ENCODE measurements around the gene MUC6. TPM values are rescaled to one million over a fixed set of nuclear protein-coding genes. Genes with fewer than 3 reads are reported as not detected.
"Not testable (repeated sequence)": the region's sequence is repeated elsewhere in the genome, so short reads cannot be mapped to it uniquely, and the experiment has no call there.

Gene MUC6
- total RNA-seq, 4 donors from 2014 or later, result 0.19 TPM; not detected in 3

DNA sequence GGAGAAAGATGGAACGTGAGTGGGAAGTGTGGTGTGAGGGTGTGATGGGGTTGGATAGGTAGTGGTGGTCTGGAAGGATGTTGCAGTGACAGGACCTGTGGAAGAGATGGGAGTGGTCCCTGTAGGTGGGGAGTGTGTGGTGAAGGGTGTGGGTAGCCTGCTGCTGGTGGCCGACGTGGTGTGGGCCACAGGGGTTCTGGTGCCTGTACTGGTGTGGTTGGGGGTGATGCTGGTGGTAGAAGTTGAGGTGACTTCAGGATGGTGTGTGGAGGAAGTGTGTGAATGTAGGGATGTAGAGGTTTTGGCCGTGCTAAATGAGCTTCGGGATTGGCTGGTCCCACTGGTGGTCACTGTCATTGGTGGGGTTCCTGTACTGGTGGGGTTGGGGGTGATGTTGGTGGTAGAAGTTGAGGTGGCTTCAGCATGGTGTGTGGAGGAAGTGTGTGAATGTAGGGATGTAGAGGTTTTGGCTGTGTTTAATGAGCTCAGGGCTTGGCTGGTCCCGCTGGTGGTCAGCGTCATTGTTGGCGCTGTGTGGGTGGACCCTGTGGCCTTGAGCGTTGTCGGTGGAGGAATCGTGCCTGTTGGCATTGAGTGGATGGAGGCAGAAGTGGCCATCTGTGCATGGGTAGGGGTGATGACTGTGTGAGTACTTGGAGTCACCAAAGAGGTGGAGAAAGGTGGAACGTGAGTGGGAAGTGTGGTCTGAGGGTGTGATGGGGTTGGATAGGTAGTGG, 19.1 kb downstream of the MUC6 start:
- TF ChIP-seq POLR2A (IDR thresholded peaks at IDR 0.05), result no peak
- TF ChIP-seq, protein P1, sequence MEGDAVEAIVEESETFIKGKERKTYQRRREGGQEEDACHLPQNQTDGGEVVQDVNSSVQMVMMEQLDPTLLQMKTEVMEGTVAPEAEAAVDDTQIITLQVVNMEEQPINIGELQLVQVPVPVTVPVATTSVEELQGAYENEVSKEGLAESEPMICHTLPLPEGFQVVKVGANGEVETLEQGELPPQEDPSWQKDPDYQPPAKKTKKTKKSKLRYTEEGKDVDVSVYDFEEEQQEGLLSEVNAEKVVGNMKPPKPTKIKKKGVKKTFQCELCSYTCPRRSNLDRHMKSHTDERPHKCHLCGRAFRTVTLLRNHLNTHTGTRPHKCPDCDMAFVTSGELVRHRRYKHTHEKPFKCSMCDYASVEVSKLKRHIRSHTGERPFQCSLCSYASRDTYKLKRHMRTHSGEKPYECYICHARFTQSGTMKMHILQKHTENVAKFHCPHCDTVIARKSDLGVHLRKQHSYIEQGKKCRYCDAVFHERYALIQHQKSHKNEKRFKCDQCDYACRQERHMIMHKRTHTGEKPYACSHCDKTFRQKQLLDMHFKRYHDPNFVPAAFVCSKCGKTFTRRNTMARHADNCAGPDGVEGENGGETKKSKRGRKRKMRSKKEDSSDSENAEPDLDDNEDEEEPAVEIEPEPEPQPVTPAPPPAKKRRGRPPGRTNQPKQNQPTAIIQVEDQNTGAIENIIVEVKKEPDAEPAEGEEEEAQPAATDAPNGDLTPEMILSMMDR (IDR thresholded peaks at IDR 0.05), result no peak
- Histone ChIP-seq H3K4me1 (no peaks in the 10 kb centered on the region), H3K9me3 (no peaks in the 10 kb centered on the region), H3K36me3 (peaks cover 0 to 16% (median 0%) of the 10 kb centered on the region in 3 donors), H3K4me3 (no peak overlapping the region), H3K27me3 (no peaks in the 10 kb centered on the region), H3K27ac (no peak overlapping the region)
- intact Hi-C loops (cut with DNase I), result no loop called here
- no peak for DNase-seq
- 77 to 78% methylated on average over 12 of the region's 12 CpGs for WGBS, 2 donors

DNA sequence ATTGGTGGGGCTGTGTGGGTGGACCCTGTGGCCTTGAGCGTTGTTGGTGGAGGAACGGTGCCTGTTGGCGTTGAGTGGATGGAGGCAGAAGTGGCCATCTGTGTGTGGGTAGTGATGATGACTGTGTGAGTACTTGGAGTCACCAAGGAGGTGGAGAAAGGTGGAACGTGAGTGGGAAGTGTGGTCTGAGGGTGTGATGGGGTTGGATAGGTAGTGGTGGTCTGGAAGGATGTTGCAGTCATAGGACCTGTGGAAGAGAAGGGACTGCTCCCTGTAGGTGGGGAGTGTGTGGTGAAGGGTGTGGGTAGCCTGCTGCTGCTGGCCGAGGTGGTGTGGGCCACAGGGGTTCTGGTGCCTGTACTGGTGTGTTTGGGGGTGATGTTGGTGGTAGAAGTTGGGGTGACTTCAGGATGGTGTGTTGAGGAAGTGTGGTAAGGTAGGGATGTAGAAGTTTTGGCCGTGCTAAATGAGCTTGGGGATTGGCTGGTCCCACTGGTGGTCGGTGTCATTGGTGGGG, 19.9 kb downstream of the MUC6 start:
- H3K9me3 ChIP-seq; DNase-seq; intact Hi-C loops (cut with DNase I); H3K27me3 ChIP-seq; H3K4me1 ChIP-seq; H3K27ac ChIP-seq; H3K4me3 ChIP-seq: not testable (repeated sequence)
- H3K36me3 ChIP-seq, result peaks cover 0 to 24% (median 7%) of the 10 kb centered on the region in 3 donors
- WGBS, 2 donors, result 63% methylated on average over 7 of the region's 7 CpGs

DNA sequence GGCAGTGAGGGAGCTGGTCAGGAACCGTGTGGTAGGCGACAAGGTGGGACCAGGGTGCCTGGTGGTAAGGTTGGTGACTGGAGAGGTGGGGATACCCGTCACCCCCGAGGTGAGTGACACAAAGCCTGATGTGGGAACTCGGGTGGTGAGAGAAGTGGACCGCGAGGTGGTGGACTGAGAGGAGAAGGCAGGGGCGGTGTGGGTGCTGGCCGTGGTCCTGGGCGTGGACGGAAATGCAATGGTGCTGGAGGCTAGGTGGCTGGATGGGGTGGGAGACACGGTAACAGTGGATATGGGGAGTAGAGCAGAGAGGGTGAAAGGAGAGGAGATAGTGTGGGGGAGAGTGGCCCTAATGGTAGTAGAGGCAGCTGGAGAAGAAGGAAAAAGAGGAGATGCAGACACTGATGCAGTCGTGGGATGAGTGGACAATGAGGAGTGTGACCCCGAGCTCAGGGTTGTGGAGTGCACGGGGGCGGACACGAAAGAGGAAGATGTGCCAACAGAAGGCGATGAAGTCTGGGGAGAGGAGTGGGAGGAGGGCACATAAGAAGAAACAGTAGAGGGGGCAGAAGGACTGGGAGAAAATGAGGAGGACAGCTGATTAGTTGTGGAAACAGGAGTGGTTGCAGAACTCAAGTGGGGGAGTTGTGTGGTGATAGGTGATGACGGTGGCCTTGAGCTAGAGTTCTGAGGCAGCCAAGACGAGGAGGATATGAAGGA, 20.5 kb downstream of the MUC6 start:
- TF ChIP-seq, protein P1 (IDR thresholded peaks at IDR 0.05), result no peak
- TF ChIP-seq POLR2A (IDR thresholded peaks at IDR 0.05), result no peak
- H3K36me3 ChIP-seq, result peaks cover 5 to 31% (median 13%) of the 10 kb centered on the region in 3 donors
- DNase-seq, result no peak

DNA sequence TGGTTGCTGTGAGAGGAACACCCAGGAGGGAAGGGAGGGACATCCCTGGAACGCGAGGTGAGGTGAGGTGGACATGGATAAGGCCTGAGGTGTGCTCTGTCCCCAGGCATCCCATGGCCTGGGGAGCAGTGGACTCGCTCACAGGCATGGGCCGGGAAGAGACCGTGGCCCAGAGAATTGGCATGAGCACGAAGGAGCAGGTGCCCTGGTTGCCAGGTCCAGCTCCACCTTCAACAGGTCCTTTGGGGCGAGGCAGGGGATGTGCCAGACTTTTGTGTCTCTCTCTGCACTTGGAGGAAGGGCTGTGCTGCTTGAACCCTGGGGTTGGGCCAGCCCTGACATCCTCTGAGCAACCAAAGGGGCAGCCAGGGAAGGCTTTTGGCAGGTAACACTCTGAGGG, 21.5 kb downstream of the MUC6 start:
- Histone ChIP-seq H3K27ac (no peak overlapping the region), H3K9me3 (no peaks in the 10 kb centered on the region), H3K27me3 (no peaks in the 10 kb centered on the region), H3K36me3 (peaks cover 14 to 40% (median 22%) of the 10 kb centered on the region in 3 donors), H3K4me3 (no peak overlapping the region), H3K4me1 (no peaks in the 10 kb centered on the region)
- DNase-seq, result no peak
- intact Hi-C loops (cut with DNase I), result no loop called here
- TF ChIP-seq POLR2A (IDR thresholded peaks at IDR 0.05), result no peak
- TF ChIP-seq, protein P1 (IDR thresholded peaks at IDR 0.05), result no peak
- 87 to 100% methylated on average over 3 to 6 of the region's 7 CpGs for WGBS, 2 donors

More for the DNA sequence above, 20.5 kb downstream of the MUC6 start:
- Histone ChIP-seq H3K27ac (no peak overlapping the region), H3K4me3 (no peak overlapping the region), H3K9me3 (no peaks in the 10 kb centered on the region), H3K27me3 (no peaks in the 10 kb centered on the region), H3K4me1 (no peaks in the 10 kb centered on the region)
- intact Hi-C loops (cut with DNase I), result no loop called here
- 91 to 93% methylated on average over 20 of the region's 20 CpGs for WGBS, 2 donors

DNA sequence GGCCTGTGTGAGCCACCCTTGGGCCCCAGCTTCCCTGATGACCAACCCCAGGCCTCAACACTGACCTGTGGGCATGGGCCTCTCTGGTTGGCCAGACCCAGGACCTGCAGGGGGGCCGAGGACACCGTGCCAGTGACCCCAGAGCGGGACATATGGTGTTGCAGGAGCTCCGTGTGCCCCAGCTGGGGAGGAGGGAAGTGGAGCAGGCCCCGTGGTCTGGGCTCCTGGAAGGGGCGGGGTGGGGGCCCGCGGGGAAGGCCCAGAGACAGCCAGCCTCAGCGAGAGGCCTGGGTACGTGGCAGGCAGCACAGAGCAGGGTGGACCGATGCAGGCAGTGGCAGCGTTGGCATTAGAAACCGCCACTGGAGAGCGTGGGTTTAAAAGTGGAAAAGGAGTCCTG, 22.2 kb downstream of the MUC6 start:
- no peak overlapping the region for H3K4me3 ChIP-seq

More for the DNA sequence above, 22.2 kb downstream of the MUC6 start:
- no peaks in the 10 kb centered on the region for H3K9me3 ChIP-seq
- H3K36me3 ChIP-seq, result peaks cover 20 to 48% (median 29%) of the 10 kb centered on the region in 3 donors
- 85 to 100% methylated on average over 6 to 7 of the region's 14 CpGs for WGBS, 2 donors
- no peak for DNase-seq
- no peak overlapping the region for H3K27ac ChIP-seq
- intact Hi-C loops (cut with DNase I), result no loop called here
- TF ChIP-seq, protein P1 (IDR thresholded peaks at IDR 0.05), result no peak
- TF ChIP-seq POLR2A (IDR thresholded peaks at IDR 0.05), result no peak
- H3K4me1 ChIP-seq, result no peaks in the 10 kb centered on the region
- no peaks in the 10 kb centered on the region for H3K27me3 ChIP-seq
